HepG2 (cell line): ENCODE results near the gene NFATC2. TPM values are rescaled to one million over a fixed set of nuclear protein-coding genes. Genes with fewer than 3 reads are reported as not detected.
A peak's percentile ranks its signal among the peaks of the same experiment; 100 is the strongest.

Experiments used
- CSRNP2 ChIP-seq: sonication (generic); formaldehyde crosslinking; conservative IDR thresholded peaks from 2 replicates; pipeline ENCODE4 v1.8.0; 2022; ENCODE audit warnings: low read depth, missing genetic modification reagents
- ELF3 ChIP-seq: IDR thresholded peaks from 2 replicates; pipeline ENCODE4 v1.6.1; 2016; ENCODE audit warnings: missing genetic modification reagents, missing compliant biosample characterization
- FLYWCH1 ChIP-seq: sonication (generic); formaldehyde crosslinking; IDR thresholded peaks from 2 replicates; pipeline ENCODE4 v1.8.1; 2023; ENCODE audit warnings: mild to moderate bottlenecking, missing genetic modification reagents
- HNRNPH1 ChIP-seq: fragments of 200-400 bp; formaldehyde crosslinking; optimal IDR thresholded peaks from 2 replicates; pipeline ENCODE3; 2017; ENCODE audit warnings: mild to moderate bottlenecking, low read depth, low read length
- HOMEZ ChIP-seq: IDR thresholded peaks from 2 replicates; pipeline ENCODE4 v1.6.1; 2016; ENCODE audit warnings: low read depth
- NONO ChIP-seq, 2 experiments: fragments of 450-650 bp in 1 of 2; sonication (generic) in 1 of 2; formaldehyde crosslinking in 1 of 2; IDR thresholded peaks in 1 of 2; conservative IDR thresholded peaks in 1 of 2; 2 replicates each; pipeline versions ENCODE4 v1.6.1 to v1.8.0; 2017 to 2022; ENCODE audit warnings: mild to moderate bottlenecking in 1 of 2, missing genetic modification reagents in 1 of 2, moderate library complexity in 1 of 2
- NRL ChIP-seq: sonication (generic); formaldehyde crosslinking; IDR thresholded peaks from 2 replicates; pipeline ENCODE4 v1.5.0; 2020; ENCODE audit warnings: missing genetic modification reagents, mild to moderate bottlenecking, moderate library complexity, borderline replicate concordance
- PRDM10 ChIP-seq: sonication (generic); formaldehyde crosslinking; IDR thresholded peaks from 2 replicates; pipeline ENCODE4 v1.4.0; 2020; ENCODE audit warnings: low read depth, missing genetic modification reagents
- RXRA ChIP-seq: sonication (generic); formaldehyde crosslinking; IDR thresholded peaks from 2 replicates; pipeline ENCODE4 v1.5.1; 2020; ENCODE audit warnings: missing genetic modification reagents
- SMAD1 ChIP-seq: sonication (generic); formaldehyde crosslinking; IDR thresholded peaks from 2 replicates; pipeline ENCODE4 v1.4.0; 2020; ENCODE audit warnings: missing genetic modification reagents, low read depth, mild to moderate bottlenecking, borderline replicate concordance
- ZMYM2 ChIP-seq: sonication (generic); formaldehyde crosslinking; IDR thresholded peaks from 2 replicates; pipeline ENCODE4 v1.8.0; 2022; ENCODE audit warnings: mild to moderate bottlenecking, missing genetic modification reagents
- ZNF354B ChIP-seq: sonication (generic); formaldehyde crosslinking; IDR thresholded peaks from 2 replicates; pipeline ENCODE4 v1.8.0; 2022; ENCODE audit warnings: mild to moderate bottlenecking, missing genetic modification reagents
- ZNF644 ChIP-seq: IDR thresholded peaks from 2 replicates; pipeline ENCODE4 v1.6.1; 2016; ENCODE audit warnings: low read depth
- ZNF816 ChIP-seq: sonication (generic); formaldehyde crosslinking; IDR thresholded peaks from 2 replicates; pipeline ENCODE4 v1.8.0; 2022; ENCODE audit warnings: missing genetic modification reagents, mild to moderate bottlenecking, borderline replicate concordance
- polyA plus RNA-seq, 8 experiments: library from polyadenylated mRNA; depleted of rRNA in 3 of 8; stranded (reverse) in 7 of 8; unstranded in 1 of 8; fragments of >200 nt; fragmentation: Illumina TruSeq in 4 of 8; extraction: Trizol in 4 of 8; gene quantifications; 2 replicates each; pipeline versions ENCODE4 v1.2.1 to v1.2.3, GENCODE V29; 2011 to 2016; ENCODE audit warnings: low read depth in 4 of 8, missing spikeins in 1 of 8, mixed read lengths in 1 of 8; ENCODE audit not compliant: insufficient read depth in 1 of 8
- total RNA-seq, 5 experiments: library from RNA; depleted of rRNA; stranded (reverse); fragments of >200 nt; fragmentation: Illumina TruSeq; extraction: Trizol; gene quantifications; 2 replicates each; pipeline ENCODE4 v1.2.3, GENCODE V29; 2016; ENCODE audit warnings: low read depth in 1 of 5
- TF ChIP-seq, protein P1 (sequence below): sonication (generic); formaldehyde crosslinking; IDR thresholded peaks from 2 replicates; pipeline ENCODE4 v1.8.0; 2022; ENCODE audit warnings: mild to moderate bottlenecking, missing genetic modification reagents, moderate library complexity
- TF ChIP-seq, protein P2 (sequence below): sonication (generic); formaldehyde crosslinking; conservative IDR thresholded peaks from 2 replicates; pipeline ENCODE4 v1.8.1; 2023; ENCODE audit warnings: missing genetic modification reagents

Gene NFATC2
- total and polyA plus RNA-seq, 2 of the 13 experiments (the other 11 are each of a cell fraction or from before 2014, with no cell fraction given) = 1.9 to 3.3 TPM

DNA sequence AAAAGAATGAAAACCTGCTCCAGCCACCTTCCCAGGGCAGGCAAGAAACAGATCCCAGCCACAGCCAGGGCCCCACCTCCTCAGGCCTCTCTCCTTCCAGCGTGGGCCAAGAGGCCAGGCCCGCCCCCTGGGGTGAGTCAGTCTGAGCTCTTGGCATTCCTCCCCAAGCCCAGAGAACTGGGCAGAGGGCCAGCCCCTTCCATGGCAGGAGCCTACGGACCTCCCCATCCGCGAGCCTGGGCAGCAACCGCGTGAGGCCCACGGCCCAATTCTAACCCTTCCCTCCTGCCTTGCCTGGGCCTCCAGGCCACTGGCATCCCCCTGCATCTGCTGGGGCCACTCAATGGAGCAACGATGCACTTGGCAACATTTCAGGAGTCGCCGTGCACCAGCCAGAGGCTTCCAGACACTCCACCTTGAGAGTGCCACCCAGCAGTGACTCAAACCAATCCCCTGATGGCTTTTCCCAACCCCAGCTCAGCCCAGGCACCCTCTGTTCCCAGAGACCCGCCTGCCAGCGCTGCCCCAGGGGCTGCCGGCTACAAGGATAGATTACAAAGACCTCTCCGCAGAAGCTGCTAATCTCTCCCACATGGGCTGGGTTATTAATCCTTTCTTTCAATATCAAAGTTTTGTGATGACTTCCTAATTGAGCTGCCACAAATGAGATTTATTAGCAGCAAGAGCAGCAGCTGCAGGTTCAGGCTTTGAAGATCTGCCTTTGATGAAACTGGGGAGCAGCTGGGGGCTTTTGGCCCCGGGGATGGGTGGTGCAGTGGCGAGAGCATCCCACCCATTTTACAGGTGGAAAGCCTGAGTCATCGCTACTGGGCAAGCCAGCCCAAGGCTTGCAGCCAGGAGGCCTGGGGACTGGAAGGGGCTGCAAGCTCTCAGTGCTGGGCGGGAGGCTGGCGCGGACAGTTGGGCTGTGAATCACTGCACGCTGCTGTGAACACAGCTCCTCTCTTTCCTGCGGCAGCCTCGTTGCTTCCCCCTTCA, 85.7 kb downstream of the NFATC2 start (continued):
- no peak for TF ChIP-seq CSRNP2 (CRISPR knock-in tag)
- TF ChIP-seq PRDM10 = 0 out of 2 replicates have a peak, but pooled peaks have one; percentile 46
- no peak for TF ChIP-seq ZNF816 (CRISPR knock-in tag)
- TF ChIP-seq RXRA (CRISPR knock-in tag) = peak; percentile 36; the same call in 1 of the 2 replicates
- no peak for TF ChIP-seq SMAD1 (CRISPR knock-in tag)
- TF ChIP-seq NONO (IDR thresholded peaks at IDR 0.05) = no peak
- no peak for TF ChIP-seq NONO (CRISPR knock-in tag; conservative IDR thresholded peaks at IDR 0.05)
- TF ChIP-seq, protein P1, sequence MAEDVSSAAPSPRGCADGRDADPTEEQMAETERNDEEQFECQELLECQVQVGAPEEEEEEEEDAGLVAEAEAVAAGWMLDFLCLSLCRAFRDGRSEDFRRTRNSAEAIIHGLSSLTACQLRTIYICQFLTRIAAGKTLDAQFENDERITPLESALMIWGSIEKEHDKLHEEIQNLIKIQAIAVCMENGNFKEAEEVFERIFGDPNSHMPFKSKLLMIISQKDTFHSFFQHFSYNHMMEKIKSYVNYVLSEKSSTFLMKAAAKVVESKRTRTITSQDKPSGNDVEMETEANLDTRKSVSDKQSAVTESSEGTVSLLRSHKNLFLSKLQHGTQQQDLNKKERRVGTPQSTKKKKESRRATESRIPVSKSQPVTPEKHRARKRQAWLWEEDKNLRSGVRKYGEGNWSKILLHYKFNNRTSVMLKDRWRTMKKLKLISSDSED (CRISPR knock-in tag) = no peak
- no peak for TF ChIP-seq ZNF354B
- no peak for TF ChIP-seq ZMYM2 (CRISPR knock-in tag)
- no peak for TF ChIP-seq HNRNPH1
- 0 out of 2 replicates have a peak, but pooled peaks have one; percentile 24 for TF ChIP-seq ELF3 (CRISPR knock-in tag)
- TF ChIP-seq ZNF644 (CRISPR knock-in tag) = peak; percentile 44; the same call in 1 of the 2 replicates
- peak; percentile 43; the same call in 1 of the 2 replicates for TF ChIP-seq HOMEZ (CRISPR knock-in tag)
- no peak for TF ChIP-seq FLYWCH1
- 0 out of 2 replicates have a peak, but pooled peaks have one; percentile 20 for TF ChIP-seq NRL (CRISPR knock-in tag)
- TF ChIP-seq, protein P2, sequence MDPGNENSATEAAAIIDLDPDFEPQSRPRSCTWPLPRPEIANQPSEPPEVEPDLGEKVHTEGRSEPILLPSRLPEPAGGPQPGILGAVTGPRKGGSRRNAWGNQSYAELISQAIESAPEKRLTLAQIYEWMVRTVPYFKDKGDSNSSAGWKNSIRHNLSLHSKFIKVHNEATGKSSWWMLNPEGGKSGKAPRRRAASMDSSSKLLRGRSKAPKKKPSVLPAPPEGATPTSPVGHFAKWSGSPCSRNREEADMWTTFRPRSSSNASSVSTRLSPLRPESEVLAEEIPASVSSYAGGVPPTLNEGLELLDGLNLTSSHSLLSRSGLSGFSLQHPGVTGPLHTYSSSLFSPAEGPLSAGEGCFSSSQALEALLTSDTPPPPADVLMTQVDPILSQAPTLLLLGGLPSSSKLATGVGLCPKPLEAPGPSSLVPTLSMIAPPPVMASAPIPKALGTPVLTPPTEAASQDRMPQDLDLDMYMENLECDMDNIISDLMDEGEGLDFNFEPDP (CRISPR knock-in tag) = no peak
